Esophagus muscularis mucosa (tissue), 4 donors: ENCODE measurements around the gene FAT1. TPM values are rescaled to one million over a fixed set of nuclear protein-coding genes. Genes with fewer than 3 reads are reported as not detected.
"Not testable (repeated sequence)": the region's sequence is repeated elsewhere in the genome, so short reads cannot be mapped to it uniquely, and the experiment has no call there.

Experiments
- DNase-seq: peaks from one replicate; pipeline ENCODE4 v3.0.0-alpha.2; 2017; ENCODE audit errors: extremely low spot score
- H3K27ac ChIP-seq, 4 donors: fragments of 200-600 bp; sonication (generic); replicated peaks in 1 of 4; 1 replicate in 3 of 4; 2 replicates in 1 of 4; pipeline ENCODE4 v1.5.1; 2016 to 2019; ENCODE audit warnings: mild to moderate bottlenecking in 1 of 4
- H3K27me3 ChIP-seq, 4 donors: fragments of 200-600 bp; sonication (generic); one replicate each; pipeline versions ENCODE4 v1.5.1 to v1.6.0; 2016 to 2019
- H3K36me3 ChIP-seq, 4 donors: fragments of 200-600 bp; sonication (generic); one replicate each; pipeline ENCODE4 v1.5.1; 2016 to 2019
- H3K4me1 ChIP-seq, 4 donors: fragments of 200-600 bp; sonication (generic); one replicate each; pipeline ENCODE4 v1.5.1; 2016 to 2019
- H3K4me3 ChIP-seq, 4 donors: fragments of 200-600 bp; sonication (generic); 1 replicate in 2 of 4; 2 replicates in 2 of 4; pipeline ENCODE4 v1.5.1; 2016 to 2019; ENCODE audit warnings: mild to moderate bottlenecking in 4 of 4, moderate library complexity in 1 of 4
- H3K9me3 ChIP-seq, 4 donors: fragments of 200-600 bp; sonication (generic); 1 replicate in 3 of 4; 2 replicates in 1 of 4; pipeline ENCODE4 v1.5.1; 2016 to 2019
- EP300 ChIP-seq: sonication (generic); formaldehyde crosslinking; IDR thresholded peaks from one replicate; pipeline ENCODE4 v1.6.1; 2017; ENCODE audit warnings: antibody characterized with exemption
- POLR2A ChIP-seq: fragments of 450-650 bp; IDR thresholded peaks from one replicate; pipeline ENCODE4 v1.6.1; 2017; ENCODE audit warnings: antibody characterized with exemption, moderate library complexity, mild to moderate bottlenecking, low read depth
- POLR2AphosphoS5 ChIP-seq, 2 donors: sonication (generic); formaldehyde crosslinking; IDR thresholded peaks; one replicate each; pipeline ENCODE4 v1.6.1; 2017; ENCODE audit warnings: antibody characterized with exemption in 2 of 2
- WGBS: methylation state at CpG from one replicate; pipeline ENCODE4 v1.1.5; 2018; 5-methylcytosine and 5-hydroxymethylcytosine counted together
- intact Hi-C: fragments of 100-400 bp; cut with DNase I; formaldehyde crosslinking; loops from one replicate; pipeline ENCODE4 v1.15.1; 2023
- total RNA-seq, 4 donors: library from RNA; depleted of rRNA; stranded (reverse); fragments of >200 nt; gene quantifications; one replicate each; pipeline versions ENCODE4 v1.1.0 to v1.2.1, GENCODE V29; 2016
- TF ChIP-seq, protein P1 (sequence below), 3 experiments: fragments of 200-600 bp in 2 of 3; fragments of 450-650 bp in 1 of 3; sonication (generic) in 2 of 3; IDR thresholded peaks; one replicate each; pipeline ENCODE4 v1.5.1; 2017 to 2019; ENCODE audit warnings: antibody characterized with exemption in 3 of 3, mild to moderate bottlenecking in 2 of 3, moderate library complexity in 1 of 3

Gene FAT1
- total RNA-seq, 4 donors from 2014 or later: 145 to 244 (median 200) TPM

GRCh38 chr4:186760576-186760975 is 36.9 kb upstream of the FAT1 start:
- Histone ChIP-seq H3K36me3 (no peaks in the 10 kb centered on the region), H3K27ac (no peak overlapping the region), H3K9me3 (no peaks in the 10 kb centered on the region), H3K27me3 (no peaks in the 10 kb centered on the region), H3K4me3 (no peak overlapping the region), H3K4me1 (no peaks in the 10 kb centered on the region)
- no peak for DNase-seq
- TF ChIP-seq EP300: no peak
- TF ChIP-seq POLR2A: no peak
- TF ChIP-seq, protein P1, sequence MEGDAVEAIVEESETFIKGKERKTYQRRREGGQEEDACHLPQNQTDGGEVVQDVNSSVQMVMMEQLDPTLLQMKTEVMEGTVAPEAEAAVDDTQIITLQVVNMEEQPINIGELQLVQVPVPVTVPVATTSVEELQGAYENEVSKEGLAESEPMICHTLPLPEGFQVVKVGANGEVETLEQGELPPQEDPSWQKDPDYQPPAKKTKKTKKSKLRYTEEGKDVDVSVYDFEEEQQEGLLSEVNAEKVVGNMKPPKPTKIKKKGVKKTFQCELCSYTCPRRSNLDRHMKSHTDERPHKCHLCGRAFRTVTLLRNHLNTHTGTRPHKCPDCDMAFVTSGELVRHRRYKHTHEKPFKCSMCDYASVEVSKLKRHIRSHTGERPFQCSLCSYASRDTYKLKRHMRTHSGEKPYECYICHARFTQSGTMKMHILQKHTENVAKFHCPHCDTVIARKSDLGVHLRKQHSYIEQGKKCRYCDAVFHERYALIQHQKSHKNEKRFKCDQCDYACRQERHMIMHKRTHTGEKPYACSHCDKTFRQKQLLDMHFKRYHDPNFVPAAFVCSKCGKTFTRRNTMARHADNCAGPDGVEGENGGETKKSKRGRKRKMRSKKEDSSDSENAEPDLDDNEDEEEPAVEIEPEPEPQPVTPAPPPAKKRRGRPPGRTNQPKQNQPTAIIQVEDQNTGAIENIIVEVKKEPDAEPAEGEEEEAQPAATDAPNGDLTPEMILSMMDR (IDR thresholded peaks at IDR 0.05): no peak
- no peak for TF ChIP-seq POLR2AphosphoS5 (IDR thresholded peaks at IDR 0.05)
- WGBS: 77% methylated on average over 6 of the region's 6 CpGs
- intact Hi-C loops: no loop called here

- Histone ChIP-seq H3K27me3 (no peaks in the 10 kb centered on the region), H3K4me1 (no peaks in the 10 kb centered on the region), H3K27ac (no peak overlapping the region), H3K36me3 (no peaks in the 10 kb centered on the region), H3K9me3 (no peaks in the 10 kb centered on the region), H3K4me3 (no peak overlapping the region)
- no peak for DNase-seq
- TF ChIP-seq POLR2A (no peak), EP300 (no peak), POLR2AphosphoS5 (IDR thresholded peaks at IDR 0.05) (no peak)
- TF ChIP-seq, protein P1 (IDR thresholded peaks at IDR 0.05): no peak
- WGBS: 94% methylated on average over 10 of the region's 10 CpGs
- intact Hi-C loops: no loop called here
Observed at GRCh38 chr4:186759990-186760389, 36.3 kb upstream of the FAT1 start.

- no peak for DNase-seq
Observed at GRCh38 chr4:186758929-186759682, 35.5 kb upstream of the FAT1 start.

DNA sequence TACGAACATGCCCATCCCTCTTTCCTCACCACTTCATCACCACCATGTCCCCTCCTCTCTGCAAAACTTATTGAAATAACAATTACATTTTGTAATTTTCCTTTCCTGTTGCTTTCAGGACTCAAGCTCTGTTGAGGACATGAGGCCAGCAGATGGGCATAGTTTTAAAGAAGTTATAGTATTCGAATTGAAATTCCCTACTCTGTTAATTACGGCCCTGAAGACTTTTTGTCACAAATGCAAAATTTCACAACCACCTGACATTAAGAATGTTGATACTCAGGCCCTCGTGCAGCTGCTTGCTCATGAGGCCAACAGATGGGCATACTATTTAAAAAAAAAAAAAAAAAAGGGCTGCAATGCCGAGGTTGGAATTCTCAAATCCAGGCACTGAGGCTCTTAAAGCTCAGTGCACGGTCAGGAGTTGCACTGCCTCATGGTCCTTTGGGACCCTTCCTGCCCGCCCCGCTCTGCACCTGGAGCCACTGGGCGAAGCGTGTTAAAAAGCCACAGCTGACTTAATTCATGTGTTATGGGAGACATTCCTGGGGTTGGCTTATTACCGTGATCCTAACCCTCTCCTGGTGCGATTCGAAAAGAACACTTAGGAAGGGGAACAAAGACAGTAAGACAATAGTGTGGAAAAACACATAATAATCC is 34.2 kb upstream of the FAT1 start:
- H3K27ac ChIP-seq: no peak overlapping the region
- H3K27me3 ChIP-seq: no peaks in the 10 kb centered on the region
- DNase-seq: no peak
- no peaks in the 10 kb centered on the region for H3K4me1 ChIP-seq
- H3K9me3 ChIP-seq: no peaks in the 10 kb centered on the region
- TF ChIP-seq POLR2AphosphoS5 (IDR thresholded peaks at IDR 0.05) (no peak), POLR2A (no peak)
- no peak overlapping the region for H3K4me3 ChIP-seq
- no peaks in the 10 kb centered on the region for H3K36me3 ChIP-seq
- intact Hi-C loops: no loop called here
- WGBS: 76% methylated on average over 13 of the region's 13 CpGs

More at GRCh38 chr4:186758929-186759682, 35.5 kb upstream of the FAT1 start:
- intact Hi-C loops: no loop called here
- Histone ChIP-seq H3K36me3 (no peaks in the 10 kb centered on the region), H3K4me3 (no peak overlapping the region), H3K27me3 (no peaks in the 10 kb centered on the region), H3K9me3 (no peaks in the 10 kb centered on the region), H3K27ac (no peak overlapping the region), H3K4me1 (no peaks in the 10 kb centered on the region)
- TF ChIP-seq, protein P1 (IDR thresholded peaks at IDR 0.05): no peak
- TF ChIP-seq POLR2AphosphoS5 (IDR thresholded peaks at IDR 0.05) (no peak), POLR2A (no peak), EP300 (no peak)
- 94% methylated on average over 35 of the region's 35 CpGs for WGBS

DNA sequence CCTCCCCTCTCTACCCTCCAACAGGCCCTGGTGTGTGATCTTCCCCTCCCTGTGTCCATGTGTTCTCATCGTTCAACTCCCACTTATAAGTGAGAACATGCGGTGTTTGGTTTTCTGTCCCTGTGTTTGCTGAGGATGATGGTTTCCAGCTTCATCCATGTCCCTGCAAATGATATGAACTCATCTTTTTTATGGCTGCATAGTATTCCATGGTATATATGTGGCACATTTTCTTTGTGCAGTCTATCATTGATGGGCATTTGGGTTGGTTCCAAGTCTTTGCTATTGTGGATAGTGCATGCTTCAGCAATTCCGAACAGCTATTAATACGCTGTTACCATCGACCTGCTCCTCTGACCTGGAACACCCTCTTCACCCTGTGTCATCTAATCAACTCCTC is 32.9 kb upstream of the FAT1 start:
- H3K36me3 ChIP-seq, intact Hi-C loops, H3K4me3 ChIP-seq, H3K27ac ChIP-seq, DNase-seq, H3K4me1 ChIP-seq, H3K9me3 ChIP-seq, H3K27me3 ChIP-seq: not testable (repeated sequence)
- 96% methylated on average over 5 of the region's 5 CpGs for WGBS
